GM10248 (cell line): Measurements from ENCODE around the gene GRID1.

Source experiments
- CTCF ChIA-PET: fragments of 300-600 bp; sonication (Branson Sonifier 250); formaldehyde crosslinking; extraction: SDS; loops from one replicate; lab custom pipeline; 2021; ENCODE audit warnings: antibody characterized with exemption; lab: Yijun Ruan, JAX
- POLR2A ChIA-PET: fragments of 350-650 bp; sonication (Branson Sonifier 250); formaldehyde crosslinking; extraction: SDS; loops from one replicate; lab custom pipeline; 2020; ENCODE audit warnings: antibody characterized with exemption; lab: Yijun Ruan, JAX
- DNase-seq: peaks from one replicate; pipeline ENCODE4 v3.0.0; 2012; ENCODE audit errors: extremely low spot score
- CTCF ChIP-seq: IDR thresholded peaks from 2 replicates; pipeline ENCODE4 v1.5.1; 2012; ENCODE audit warnings: mild to moderate bottlenecking, low read depth; ENCODE audit errors: extremely low read depth, missing control alignments, control extremely low read depth

The GRID1 gene

GRCh38 chr10:85619832-85620231 is 746.8 kb downstream of the GRID1 start:
- DNase-seq: no peak
- ChIA-PET POLR2A (no interaction called here), CTCF (interaction anchor here (1.6 kb wide), 1 partner anchor 11 kb away, joined by 4 read pairs; no protein-coding TSS in a partner anchor)
- TF ChIP-seq CTCF: no peak

GRCh38 chr10:85618841-85619240 is 747.8 kb downstream of the GRID1 start:
- DNase-seq: no peak
- no peak for TF ChIP-seq CTCF
- ChIA-PET POLR2A (no interaction called here), CTCF (no interaction called here)

GRCh38 chr10:85617751-85618546 is 748.6 kb downstream of the GRID1 start:
- ChIA-PET POLR2A (no interaction called here), CTCF (no interaction called here)
- no peak for TF ChIP-seq CTCF
- no peak for DNase-seq

GRCh38 chr10:85615556-85615955 is 751.0 kb downstream of the GRID1 start:
- no peak for DNase-seq
- POLR2A ChIA-PET: no interaction called here
- CTCF ChIA-PET: interaction anchor here (0.8 to 1.1 kb wide), 2 partner anchors 15 to 29 kb away, joined by 3 read pairs; no protein-coding TSS in a partner anchor
- TF ChIP-seq CTCF: no peak

GRCh38 chr10:85614981-85615380 is 751.6 kb downstream of the GRID1 start:
- DNase-seq: no peak
- ChIA-PET POLR2A (no interaction called here), CTCF (interaction anchor here (0.8 to 1.1 kb wide), 3 partner anchors 13 to 29 kb away, joined by 3 read pairs; no protein-coding TSS in a partner anchor)
- no peak for TF ChIP-seq CTCF

- POLR2A ChIA-PET: no interaction called here
- no peak for DNase-seq
- no peak for TF ChIP-seq CTCF
- CTCF ChIA-PET: interaction anchor here (1.0 to 1.2 kb wide), 2 partner anchors 13 to 20 kb away, joined by 3 read pairs; no protein-coding TSS in a partner anchor
These were observed 752.0 kb downstream of the GRID1 start for GRCh38 chr10:85614566-85614965.
